ENCODE measurements around the gene CCNY. TPM values are rescaled to one million over a fixed set of nuclear protein-coding genes. Genes with fewer than 3 reads are reported as not detected.

The CCNY gene
- total and polyA plus RNA-seq, 2 of the 4 experiments (the other 2 are of a cell fraction) = 38.0 to 131 TPM

GRCh38 chr10:35451151-35452016 lies 115.1 kb downstream of the CCNY start (continued):
- TF ChIP-seq CHD1 (IDR thresholded peaks at IDR 0.05; ENCODE audit: low read depth, low read length) = no peak
- TF ChIP-seq BHLHE40 (IDR thresholded peaks at IDR 0.05; ENCODE audit: low read depth, low read length) = no peak

DNA sequence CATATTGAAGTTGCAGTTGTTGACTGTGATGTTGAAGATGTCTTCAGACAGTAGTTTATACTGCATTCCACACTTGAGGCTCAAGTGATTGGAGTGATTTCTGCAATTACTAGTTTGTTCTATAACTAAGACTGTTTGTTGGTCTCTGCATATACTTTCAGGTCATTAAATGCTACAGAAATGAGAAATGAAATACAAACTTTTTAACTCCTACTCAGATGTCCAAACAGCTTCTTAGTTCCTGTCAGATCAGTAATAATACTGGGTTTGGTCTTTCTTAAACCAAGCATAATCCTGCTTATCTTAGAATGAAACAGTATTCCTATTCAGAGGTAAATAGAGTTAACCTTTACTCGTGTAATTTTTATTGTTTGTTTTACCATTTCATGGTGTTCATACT lies 115.9 kb downstream of the CCNY start:
- H3K27ac ChIP-seq (ENCODE audit: insufficient read depth, low read length) = no peak overlapping the region
- H4K8ac ChIP-seq (ENCODE audit: low read depth in 2 of 2, low read length in 2 of 2) = no peak overlapping the region
- H2BK15ac ChIP-seq (ENCODE audit: low read depth, low read length) = no peak overlapping the region
- no peak overlapping the region for H2BK120ac ChIP-seq (ENCODE audit: low read depth, low read length)
- no peak overlapping the region for H2AFZ ChIP-seq (replicated peaks; ENCODE audit: low read length, poor library complexity)
- no TSS peak for BruUV-seq (replicated peaks)
- no peak overlapping the region for H3K4me2 ChIP-seq (ENCODE audit: low read depth, low read length)
- H3K23ac ChIP-seq (ENCODE audit: low read depth, low read length) = no peak overlapping the region
- H2BK5ac ChIP-seq (ENCODE audit: low read depth, low read length, poor library complexity, severe bottlenecking) = no peak overlapping the region
- ATAC-seq (ENCODE audit: low read depth) = no peak
- H3K27me3 ChIP-seq (ENCODE audit: control insufficient read depth, insufficient read depth, low read length) = no peaks in the 10 kb centered on the region
- no peak overlapping the region for H2AK9ac ChIP-seq (replicated peaks; ENCODE audit: low read depth, low read length, poor library complexity)
- dilution Hi-C loops (cut with HindIII; ENCODE audit: low sequenced_read_pairs, unreplicated experiment) (no loop called here), intact Hi-C loops (cut with micrococcal nuclease) (no loop called here), in situ Hi-C loops (cut with MboI; ENCODE audit: low sequenced_read_pairs) (no loop called here)
- no peak overlapping the region for H3K18ac ChIP-seq (ENCODE audit: low read depth, low read length)
- ChIA-PET CTCF (no interaction called here), POLR2A (ENCODE audit: unreplicated experiment) (no interaction called here)
- no peak overlapping the region for H3K9ac ChIP-seq (ENCODE audit: low read depth, low read length)
- DNase-seq = no peak
- peaks cover 75% of the 10 kb centered on the region for H4K20me1 ChIP-seq (ENCODE audit: insufficient read depth, low read length)
- peaks cover 54% of the 10 kb centered on the region for H3K9me1 ChIP-seq (ENCODE audit: insufficient read depth, low read length)
- no CpG with 5 or more reads among the region's 1 CpG for WGBS, 2 experiments (ENCODE audit: extremely low coverage in 2 of 2, insufficient read length in 1 of 2)
- no peak overlapping the region for H2AK5ac ChIP-seq (ENCODE audit: low read depth, low read length)
- no peak overlapping the region for H2BK20ac ChIP-seq (ENCODE audit: low read depth, low read length)
- H3K4ac ChIP-seq (ENCODE audit: low read depth, low read length) = no peak overlapping the region
- H3K4me3 ChIP-seq (ENCODE audit: insufficient read depth, low read depth, low read length) = no peak overlapping the region
- no peak overlapping the region for H4K91ac ChIP-seq (ENCODE audit: insufficient read depth, low read depth, low read length)
- H3K14ac ChIP-seq (replicated peaks; ENCODE audit: low read depth, low read length) = no peak overlapping the region
- no peaks in the 10 kb centered on the region for H3K9me3 ChIP-seq (ENCODE audit: control insufficient read depth, insufficient read depth, low read length)
- H3K56ac ChIP-seq (ENCODE audit: extremely low read depth, insufficient read depth, low read length) = no peak overlapping the region
- H3K36me3 ChIP-seq (ENCODE audit: control insufficient read depth, insufficient read depth, low read length) = no peaks in the 10 kb centered on the region
- H4K5ac ChIP-seq (ENCODE audit: low read depth, low read length) = no peak overlapping the region
- H3K79me1 ChIP-seq (ENCODE audit: low read depth in 1 of 2, low read length in 2 of 2) = peaks cover 51 to 86% of the 10 kb centered on the region in 2 experiments
- H3K4me1 ChIP-seq (ENCODE audit: control insufficient read depth, insufficient read depth, low read length) = peaks cover 46% of the 10 kb centered on the region
- TF ChIP-seq, protein P1, sequence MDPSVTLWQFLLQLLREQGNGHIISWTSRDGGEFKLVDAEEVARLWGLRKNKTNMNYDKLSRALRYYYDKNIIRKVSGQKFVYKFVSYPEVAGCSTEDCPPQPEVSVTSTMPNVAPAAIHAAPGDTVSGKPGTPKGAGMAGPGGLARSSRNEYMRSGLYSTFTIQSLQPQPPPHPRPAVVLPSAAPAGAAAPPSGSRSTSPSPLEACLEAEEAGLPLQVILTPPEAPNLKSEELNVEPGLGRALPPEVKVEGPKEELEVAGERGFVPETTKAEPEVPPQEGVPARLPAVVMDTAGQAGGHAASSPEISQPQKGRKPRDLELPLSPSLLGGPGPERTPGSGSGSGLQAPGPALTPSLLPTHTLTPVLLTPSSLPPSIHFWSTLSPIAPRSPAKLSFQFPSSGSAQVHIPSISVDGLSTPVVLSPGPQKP (IDR thresholded peaks at IDR 0.05; ENCODE audit: borderline replicate concordance, low read depth, low read length) = no peak
- TF ChIP-seq MXI1 (IDR thresholded peaks at IDR 0.05; ENCODE audit: borderline replicate concordance, low read depth, low read length) (no peak), NFE2L2 (IDR thresholded peaks at IDR 0.05; ENCODE audit: low read depth, low read length) (no peak), BHLHE40 (IDR thresholded peaks at IDR 0.05; ENCODE audit: low read depth, low read length) (no peak), RAD21 (IDR thresholded peaks at IDR 0.05; ENCODE audit: low read length) (no peak), SMC3 (IDR thresholded peaks at IDR 0.05; ENCODE audit: low read depth, low read length) (no peak), MAFK (IDR thresholded peaks at IDR 0.05; ENCODE audit: low read depth, low read length) (no peak), FOS (IDR thresholded peaks at IDR 0.05; ENCODE audit: low read depth, low read length) (no peak), CHD1 (IDR thresholded peaks at IDR 0.05; ENCODE audit: low read depth, low read length) (no peak), POLR2A (IDR thresholded peaks at IDR 0.05; ENCODE audit: low read depth, low read length) (no peak), MAZ (IDR thresholded peaks at IDR 0.05; ENCODE audit: borderline replicate concordance, low read depth, low read length) (no peak), CEBPB (IDR thresholded peaks at IDR 0.05; ENCODE audit: low read depth, low read length) (no peak), RCOR1 (IDR thresholded peaks at IDR 0.05; ENCODE audit: insufficient replicate concordance, low read length) (no peak)
- TF ChIP-seq, protein P2, sequence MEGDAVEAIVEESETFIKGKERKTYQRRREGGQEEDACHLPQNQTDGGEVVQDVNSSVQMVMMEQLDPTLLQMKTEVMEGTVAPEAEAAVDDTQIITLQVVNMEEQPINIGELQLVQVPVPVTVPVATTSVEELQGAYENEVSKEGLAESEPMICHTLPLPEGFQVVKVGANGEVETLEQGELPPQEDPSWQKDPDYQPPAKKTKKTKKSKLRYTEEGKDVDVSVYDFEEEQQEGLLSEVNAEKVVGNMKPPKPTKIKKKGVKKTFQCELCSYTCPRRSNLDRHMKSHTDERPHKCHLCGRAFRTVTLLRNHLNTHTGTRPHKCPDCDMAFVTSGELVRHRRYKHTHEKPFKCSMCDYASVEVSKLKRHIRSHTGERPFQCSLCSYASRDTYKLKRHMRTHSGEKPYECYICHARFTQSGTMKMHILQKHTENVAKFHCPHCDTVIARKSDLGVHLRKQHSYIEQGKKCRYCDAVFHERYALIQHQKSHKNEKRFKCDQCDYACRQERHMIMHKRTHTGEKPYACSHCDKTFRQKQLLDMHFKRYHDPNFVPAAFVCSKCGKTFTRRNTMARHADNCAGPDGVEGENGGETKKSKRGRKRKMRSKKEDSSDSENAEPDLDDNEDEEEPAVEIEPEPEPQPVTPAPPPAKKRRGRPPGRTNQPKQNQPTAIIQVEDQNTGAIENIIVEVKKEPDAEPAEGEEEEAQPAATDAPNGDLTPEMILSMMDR (conservative IDR thresholded peaks at IDR 0.05; ENCODE audit: low read depth, low read length) = no peak
